Measurements from ENCODE around the gene ISY1. TPM values are rescaled to one million over a fixed set of nuclear protein-coding genes. Genes with fewer than 3 reads are reported as not detected.

ISY1 gene
- total and polyA plus RNA-seq, 2 of the 4 experiments (the other 2 are of a cell fraction), result 28.5 to 31.5 TPM

DNA sequence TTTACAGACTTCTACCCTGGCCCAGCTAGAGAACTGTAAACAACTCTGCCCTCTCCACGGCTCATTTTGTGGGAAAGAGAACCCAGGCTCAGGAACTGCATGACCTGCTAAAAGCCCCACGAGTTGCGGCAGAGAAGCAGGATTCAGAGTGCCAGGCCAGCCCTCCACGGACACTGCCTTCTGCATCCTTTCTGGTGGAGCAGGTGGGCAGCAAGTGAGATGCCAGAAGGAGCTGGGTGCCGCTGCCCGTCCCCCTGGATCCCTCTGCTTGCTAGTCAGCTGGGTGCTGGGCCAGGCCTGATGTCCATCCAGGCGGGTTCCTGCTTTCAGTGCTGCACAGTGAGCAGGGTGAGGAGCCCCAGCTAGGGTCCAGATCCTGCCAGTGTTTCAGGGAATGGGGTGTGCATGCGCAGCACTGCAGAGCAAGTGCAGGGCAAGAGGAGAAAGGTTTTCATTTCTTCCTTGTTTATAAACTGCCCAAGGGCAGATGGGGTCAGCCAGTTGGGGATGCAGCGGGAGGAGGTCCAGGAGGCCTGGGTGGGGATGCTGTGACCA, 34.1 kb downstream of the ISY1 start:
- Histone ChIP-seq H3K4me1 (ENCODE audit: control insufficient read depth, insufficient read depth, low read length) (peaks cover 21% of the 10 kb centered on the region), H3K27ac (ENCODE audit: insufficient read depth, low read length) (no peak overlapping the region), H3K4ac (ENCODE audit: low read depth, low read length) (no peak overlapping the region), H4K91ac (ENCODE audit: insufficient read depth, low read depth, low read length) (no peak overlapping the region), H3K9ac (ENCODE audit: low read depth, low read length) (no peak overlapping the region), H3K9me1 (ENCODE audit: insufficient read depth, low read length) (peaks cover 14% of the 10 kb centered on the region), H2AFZ (replicated peaks; ENCODE audit: low read length, poor library complexity) (no peak overlapping the region), H3K23ac (ENCODE audit: low read depth, low read length) (no peak overlapping the region), H2BK15ac (ENCODE audit: low read depth, low read length) (no peak overlapping the region), H3K14ac (replicated peaks; ENCODE audit: low read depth, low read length) (no peak overlapping the region), H2BK120ac (ENCODE audit: low read depth, low read length) (no peak overlapping the region), H4K8ac (ENCODE audit: low read depth in 2 of 2, low read length in 2 of 2) (no peak overlapping the region), H4K5ac (ENCODE audit: low read depth, low read length) (no peak overlapping the region), H3K27me3 (ENCODE audit: control insufficient read depth, insufficient read depth, low read length) (no peaks in the 10 kb centered on the region), H2AK9ac (replicated peaks; ENCODE audit: low read depth, low read length, poor library complexity) (no peak overlapping the region), H2AK5ac (ENCODE audit: low read depth, low read length) (no peak overlapping the region), H3K9me3 (ENCODE audit: control insufficient read depth, insufficient read depth, low read length) (no peaks in the 10 kb centered on the region), H3K79me1 (ENCODE audit: low read depth in 1 of 2, low read length in 2 of 2) (no peaks in the 10 kb centered on the region), H2BK20ac (ENCODE audit: low read depth, low read length) (no peak overlapping the region), H3K4me3 (ENCODE audit: insufficient read depth, low read depth, low read length) (no peak overlapping the region), H3K36me3 (ENCODE audit: control insufficient read depth, insufficient read depth, low read length) (peaks cover 22% of the 10 kb centered on the region), H4K20me1 (ENCODE audit: insufficient read depth, low read length) (0 out of 2 replicates have a peak, but pooled peaks cover 3% of the 10 kb centered on the region), H3K18ac (ENCODE audit: low read depth, low read length) (no peak overlapping the region), H3K56ac (ENCODE audit: extremely low read depth, insufficient read depth, low read length) (no peak overlapping the region), H3K4me2 (ENCODE audit: low read depth, low read length) (no peak overlapping the region), H2BK5ac (ENCODE audit: low read depth, low read length, poor library complexity, severe bottlenecking) (no peak overlapping the region)
- dilution Hi-C loops (cut with HindIII; ENCODE audit: low sequenced_read_pairs, unreplicated experiment), result no loop called here
- WGBS, 2 experiments (ENCODE audit: extremely low coverage in 2 of 2, insufficient read length in 1 of 2), result 96% methylated on average over 4 of the region's 9 CpGs; no CpG with 5 or more reads in 1 of the 2 experiments
- DNase-seq (no peak), ATAC-seq (ENCODE audit: low read depth) (no peak)
- CTCF ChIA-PET, result interaction anchor here (0.8 to 1.4 kb wide), 2 partner anchors 9 to 73 kb away, joined by 3 to 5 read pairs; no protein-coding TSS in a partner anchor
- in situ Hi-C loops (cut with MboI; ENCODE audit: low sequenced_read_pairs), result no loop called here
- intact Hi-C loops (cut with micrococcal nuclease), result no loop called here
- no TSS peak for BruUV-seq (replicated peaks)
- TF ChIP-seq RAD21 (IDR thresholded peaks at IDR 0.05; ENCODE audit: low read length) (no peak), RFX5 (IDR thresholded peaks at IDR 0.05; ENCODE audit: low read depth, low read length) (no peak)
- POLR2A ChIA-PET (ENCODE audit: unreplicated experiment), result no interaction called here
